ENCODE data around the gene HOOK2. TPM values are rescaled to one million over a fixed set of nuclear protein-coding genes. Genes with fewer than 3 reads are reported as not detected.

HOOK2 gene
- polyA plus RNA-seq, 1 donor from 2014 or later: 28.4 TPM

GRCh38 chr19:12770922-12771321 is 4.4 kb downstream of the HOOK2 start:
- no peak overlapping the region for H3K27ac ChIP-seq (ENCODE audit: low read length)

GRCh38 chr19:12769689-12770088 is 5.7 kb downstream of the HOOK2 start:
- H3K27me3 ChIP-seq (ENCODE audit: insufficient read depth, low read depth, low read length): no peaks in the 10 kb centered on the region
- H4K20me1 ChIP-seq (ENCODE audit: insufficient read depth): no peaks in the 10 kb centered on the region
- H2AFZ ChIP-seq (ENCODE audit: low read depth, low read length): no peak overlapping the region
- H3F3A ChIP-seq (ENCODE audit: insufficient read depth, low read length, poor library complexity, severe bottlenecking): no peaks in the 10 kb centered on the region
- H3K4me2 ChIP-seq (ENCODE audit: low read length): no peak overlapping the region
- H3K27ac ChIP-seq (ENCODE audit: low read length): no peak overlapping the region
- H3K4me3 ChIP-seq (ENCODE audit: low read length): no peak overlapping the region
- no peaks in the 10 kb centered on the region for H3K9me2 ChIP-seq (ENCODE audit: insufficient read depth, low read length)
- no peaks in the 10 kb centered on the region for H3K9me3 ChIP-seq (ENCODE audit: low read length)
- H3K9ac ChIP-seq (ENCODE audit: low read length): no peak overlapping the region
- no peaks in the 10 kb centered on the region for H3K36me3 ChIP-seq (ENCODE audit: insufficient read depth, low read length)
- no peaks in the 10 kb centered on the region for H3K79me2 ChIP-seq (replicated peaks; ENCODE audit: insufficient read depth, low read length)
- TF ChIP-seq EZH2 (IDR thresholded peaks at IDR 0.05; ENCODE audit: borderline replicate concordance, insufficient read depth, low read length, poor library complexity, severe bottlenecking) (no peak), RAD21 (conservative IDR thresholded peaks at IDR 0.05) (no peak), SMC3 (conservative IDR thresholded peaks at IDR 0.05; ENCODE audit: poor library complexity) (no peak), REST (IDR thresholded peaks at IDR 0.05; ENCODE audit: borderline replicate concordance) (no peak), POLR2AphosphoS5 (IDR thresholded peaks at IDR 0.05) (no peak), EP300 (conservative IDR thresholded peaks at IDR 0.05; ENCODE audit: poor library complexity, severe bottlenecking) (no peak), MXI1 (conservative IDR thresholded peaks at IDR 0.05; ENCODE audit: poor library complexity, severe bottlenecking) (no peak), TAF1 (IDR thresholded peaks at IDR 0.05; ENCODE audit: low read depth) (no peak)

More at GRCh38 chr19:12770922-12771321, 4.4 kb downstream of the HOOK2 start:
- no peaks in the 10 kb centered on the region for H3K36me3 ChIP-seq (ENCODE audit: insufficient read depth, low read length)
- H3K4me3 ChIP-seq (ENCODE audit: low read length): no peak overlapping the region
- TF ChIP-seq REST (IDR thresholded peaks at IDR 0.05; ENCODE audit: borderline replicate concordance): no peak
- TF ChIP-seq EZH2 (IDR thresholded peaks at IDR 0.05; ENCODE audit: borderline replicate concordance, insufficient read depth, low read length, poor library complexity, severe bottlenecking): no peak
- TF ChIP-seq SMC3 (conservative IDR thresholded peaks at IDR 0.05; ENCODE audit: poor library complexity): no peak
- no peak for TF ChIP-seq POLR2AphosphoS5 (IDR thresholded peaks at IDR 0.05)
- TF ChIP-seq TAF1 (IDR thresholded peaks at IDR 0.05; ENCODE audit: low read depth): no peak
- TF ChIP-seq RAD21 (conservative IDR thresholded peaks at IDR 0.05): no peak
- no peak for TF ChIP-seq MXI1 (conservative IDR thresholded peaks at IDR 0.05; ENCODE audit: poor library complexity, severe bottlenecking)
- TF ChIP-seq EP300 (conservative IDR thresholded peaks at IDR 0.05; ENCODE audit: poor library complexity, severe bottlenecking): no peak
- TF ChIP-seq CTCF (IDR thresholded peaks at IDR 0.05; ENCODE audit: poor library complexity, severe bottlenecking): no peak
- H3K9me2 ChIP-seq (ENCODE audit: insufficient read depth, low read length): no peaks in the 10 kb centered on the region
- no peak overlapping the region for H2AFZ ChIP-seq (ENCODE audit: low read depth, low read length)
- no peak overlapping the region for H3K9ac ChIP-seq (ENCODE audit: low read length)
- no peaks in the 10 kb centered on the region for H3F3A ChIP-seq (ENCODE audit: insufficient read depth, low read length, poor library complexity, severe bottlenecking)
- no peaks in the 10 kb centered on the region for H3K9me3 ChIP-seq (ENCODE audit: low read length)
- H3K79me2 ChIP-seq (replicated peaks; ENCODE audit: insufficient read depth, low read length): no peaks in the 10 kb centered on the region
- H3K4me2 ChIP-seq (ENCODE audit: low read length): no peak overlapping the region
- no peaks in the 10 kb centered on the region for H3K27me3 ChIP-seq (ENCODE audit: insufficient read depth, low read depth, low read length)
- no peaks in the 10 kb centered on the region for H4K20me1 ChIP-seq (ENCODE audit: insufficient read depth)

All from neural cell (in vitro differentiated cells).